Inferior parietal cortex (tissue), 1 donor: Measurements from ENCODE around the gene SMU1.
"Not testable (repeated sequence)": the region's sequence is repeated elsewhere in the genome, so short reads cannot be mapped to it uniquely, and the experiment has no call there.

Source experiments
- DNase-seq: peaks from one replicate; pipeline ENCODE4 v3.0.0-alpha.2; 2016; ENCODE audit errors: extremely low spot score

SMU1 gene

GRCh38 chr9:33013962-33014664 lies 62.4 kb downstream of the SMU1 start:
- DNase-seq = no peak

- no peak for DNase-seq
Measured at GRCh38 chr9:33012328-33013069, 64.0 kb downstream of the SMU1 start.

GRCh38 chr9:33011831-33012230 lies 64.6 kb downstream of the SMU1 start:
- no peak for DNase-seq

- no peak for DNase-seq
Measured at GRCh38 chr9:33007755-33008154, 68.7 kb downstream of the SMU1 start.

GRCh38 chr9:33005335-33005734 lies 71.1 kb downstream of the SMU1 start:
- not testable (repeated sequence) for DNase-seq

- not testable (repeated sequence) for DNase-seq
Measured at GRCh38 chr9:33000682-33001055, 75.8 kb downstream of the SMU1 start.

GRCh38 chr9:32992595-32993238 lies 83.8 kb downstream of the SMU1 start:
- DNase-seq = peak; percentile 19

GRCh38 chr9:32991897-32992594 lies 84.4 kb downstream of the SMU1 start:
- no peak for DNase-seq
